SJCRH30 (cell line): ENCODE data around the gene FAXC. TPM values are rescaled to one million over a fixed set of nuclear protein-coding genes. Genes with fewer than 3 reads are reported as not detected.
"Not testable (repeated sequence)": the region's sequence is repeated elsewhere in the genome, so short reads cannot be mapped to it uniquely, and the experiment has no call there.

Experiments
- DNase-seq, 2 experiments: peaks; one replicate each; pipeline ENCODE4 v3.0.0-alpha.2; 2015 to 2020
- H3K27ac ChIP-seq: fragments of 250-450 bp; sonication (Bioruptor Pico); 2 replicates; pipeline ENCODE4 v1.5.1; 2020; ENCODE audit warnings: mild to moderate bottlenecking, moderate library complexity
- H3K27me3 ChIP-seq: fragments of 250-450 bp; sonication (Bioruptor Pico); 2 replicates; pipeline ENCODE4 v1.5.1; 2020; ENCODE audit warnings: mild to moderate bottlenecking, moderate library complexity
- H3K36me3 ChIP-seq: fragments of 250-450 bp; sonication (Bioruptor Pico); 2 replicates; pipeline ENCODE4 v1.5.1; 2020; ENCODE audit warnings: mild to moderate bottlenecking, moderate library complexity
- H3K4me1 ChIP-seq: fragments of 250-450 bp; sonication (Bioruptor Pico); 2 replicates; pipeline ENCODE4 v1.5.1; 2020; ENCODE audit warnings: mild to moderate bottlenecking, moderate library complexity
- H3K4me3 ChIP-seq: fragments of 250-450 bp; sonication (Bioruptor Pico); 2 replicates; pipeline ENCODE4 v1.5.1; 2020; ENCODE audit warnings: mild to moderate bottlenecking, moderate library complexity
- H3K9me3 ChIP-seq: fragments of 250-450 bp; sonication (Bioruptor Pico); replicated peaks from 2 replicates; pipeline ENCODE4 v1.5.1; 2020; ENCODE audit warnings: mild to moderate bottlenecking, moderate library complexity
- total RNA-seq: library from RNA; depleted of rRNA; stranded (reverse); fragments of >200 nt; shearing (Covaris generic); gene quantifications from 2 replicates; pipeline ENCODE4 v1.2.3, GENCODE V29; 2014

The FAXC gene
- total RNA-seq, 1 experiment from 2014 or later = 7.4 TPM

DNA sequence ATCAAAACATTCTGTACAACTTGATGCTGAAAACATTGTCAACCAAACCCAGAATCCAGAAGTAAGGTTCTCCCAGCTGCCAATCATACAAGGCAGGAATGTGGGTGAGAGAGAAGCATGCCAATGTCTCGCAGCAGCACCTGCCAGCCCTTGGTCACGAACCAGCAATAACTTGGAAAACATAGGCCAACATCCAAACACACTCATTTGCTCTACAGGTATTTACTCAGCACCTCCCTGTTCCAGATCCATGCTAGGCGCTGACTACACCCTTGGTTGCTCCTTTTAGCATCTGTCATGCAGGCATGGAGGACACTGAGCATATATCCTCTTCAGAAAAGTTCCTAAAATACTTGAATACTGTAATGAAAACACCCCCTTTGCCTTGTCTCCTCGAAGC lies 63.6 kb downstream of the FAXC start:
- no peaks in the 10 kb centered on the region for H3K36me3 ChIP-seq
- no peak for DNase-seq
- H3K4me1 ChIP-seq = no peaks in the 10 kb centered on the region
- H3K4me3 ChIP-seq = no peak overlapping the region
- H3K9me3 ChIP-seq = no peaks in the 10 kb centered on the region
- no peak overlapping the region for H3K27ac ChIP-seq
- H3K27me3 ChIP-seq = no peaks in the 10 kb centered on the region

DNA sequence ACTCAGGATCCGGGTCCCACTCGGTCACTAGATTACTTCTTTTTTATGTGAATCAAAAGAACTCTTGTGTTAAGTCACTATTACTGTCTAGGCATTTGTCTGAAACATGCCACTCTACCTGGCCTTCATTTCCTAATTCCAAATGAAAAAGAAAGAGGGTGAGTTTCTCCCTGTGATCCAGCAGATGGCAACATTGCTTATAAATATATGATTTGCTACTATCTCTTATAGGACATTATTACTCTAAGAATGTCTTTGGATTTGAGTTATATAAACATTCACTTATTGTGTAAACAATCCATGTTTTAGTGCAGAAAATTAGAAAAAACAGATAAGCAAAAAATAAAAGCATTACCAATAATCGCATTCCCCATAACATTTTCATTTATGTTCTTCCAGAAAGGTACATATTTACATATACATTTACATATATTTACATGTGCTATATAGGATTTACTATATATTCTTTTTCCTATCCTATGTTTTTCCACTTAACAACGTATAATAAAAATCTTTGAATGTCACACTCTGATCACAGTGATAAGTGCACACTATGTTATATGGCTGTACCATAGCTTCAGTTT lies 66.9 kb downstream of the FAXC start:
- H3K27me3 ChIP-seq = no peaks in the 10 kb centered on the region
- no peaks in the 10 kb centered on the region; the same call in 1 of the 2 replicates for H3K4me1 ChIP-seq
- DNase-seq = peak in 1 of 2 experiments; percentile 30
- no peak overlapping the region for H3K4me3 ChIP-seq
- H3K27ac ChIP-seq = no peak overlapping the region
- H3K36me3 ChIP-seq = no peaks in the 10 kb centered on the region
- no peaks in the 10 kb centered on the region for H3K9me3 ChIP-seq

DNA sequence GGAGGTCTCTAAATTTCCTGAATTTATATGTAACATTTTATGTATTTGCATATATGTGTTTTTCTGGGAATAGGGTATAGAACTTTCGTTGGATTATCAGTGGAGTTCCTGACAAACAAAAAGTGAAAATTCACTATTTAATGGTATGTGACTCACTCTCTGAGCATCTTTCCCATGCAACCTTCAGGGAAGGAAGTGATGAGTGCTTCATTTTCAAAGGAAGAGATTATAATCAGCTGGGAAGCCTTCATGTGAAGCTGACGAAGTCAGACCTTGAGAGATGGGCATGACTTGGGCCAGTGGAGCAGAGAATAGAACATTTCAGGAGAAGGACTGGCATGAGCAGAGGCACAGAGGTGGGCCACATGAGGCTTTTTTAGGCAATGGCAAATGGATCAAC lies 72.7 kb downstream of the FAXC start:
- no peaks in the 10 kb centered on the region for H3K9me3 ChIP-seq
- H3K27ac ChIP-seq = no peak overlapping the region
- H3K36me3 ChIP-seq = no peaks in the 10 kb centered on the region
- no peaks in the 10 kb centered on the region; the same call in 1 of the 2 replicates for H3K4me1 ChIP-seq
- no peak for DNase-seq
- no peaks in the 10 kb centered on the region for H3K27me3 ChIP-seq
- no peak overlapping the region for H3K4me3 ChIP-seq

DNA sequence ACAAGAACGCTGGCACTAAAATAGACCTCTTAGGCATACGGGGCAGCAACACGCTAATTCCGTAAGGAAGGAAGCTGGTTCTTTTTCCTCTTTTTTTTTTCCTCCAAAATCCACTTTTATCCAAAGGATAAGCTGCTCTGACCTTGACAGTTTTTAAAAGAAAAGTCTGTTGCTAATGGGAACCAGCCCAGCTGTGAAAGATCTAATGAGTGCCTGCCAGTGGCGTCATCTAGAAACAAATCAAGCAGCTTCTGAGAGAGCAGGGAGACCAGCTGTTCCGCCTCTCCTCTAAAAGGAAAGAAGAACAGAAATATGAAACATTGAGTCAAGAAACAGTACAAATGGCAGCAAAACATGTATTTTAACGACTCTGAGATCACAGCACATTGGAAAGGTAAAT lies 78.6 kb downstream of the FAXC start:
- no peaks in the 10 kb centered on the region for H3K4me1 ChIP-seq
- no peaks in the 10 kb centered on the region for H3K27me3 ChIP-seq
- no peak for DNase-seq
- H3K4me3 ChIP-seq = no peak overlapping the region
- H3K27ac ChIP-seq = no peak overlapping the region
- no peaks in the 10 kb centered on the region for H3K36me3 ChIP-seq
- no peaks in the 10 kb centered on the region for H3K9me3 ChIP-seq

DNA sequence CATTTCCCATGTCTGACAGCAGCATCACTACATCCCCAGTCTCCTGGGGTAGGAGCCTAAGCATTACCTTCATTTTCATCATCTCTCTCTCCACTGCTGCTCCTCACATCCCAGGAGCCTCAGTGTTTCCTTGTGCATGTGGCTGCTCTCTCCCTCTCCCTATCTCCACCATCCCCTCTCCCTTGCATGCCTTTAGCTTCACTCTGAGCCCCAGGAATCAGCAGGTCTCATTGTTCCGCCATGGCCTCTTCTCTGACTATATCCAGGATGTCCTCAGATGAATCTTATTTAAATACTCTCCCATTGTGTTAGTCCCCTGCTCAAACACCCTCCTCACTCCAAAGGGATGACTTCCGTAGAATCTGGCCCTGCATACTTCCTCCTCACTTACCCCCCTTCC lies 79.4 kb downstream of the FAXC start:
- no peaks in the 10 kb centered on the region for H3K27me3 ChIP-seq
- no peaks in the 10 kb centered on the region for H3K36me3 ChIP-seq
- no peak overlapping the region for H3K4me3 ChIP-seq
- no peaks in the 10 kb centered on the region for H3K4me1 ChIP-seq
- H3K9me3 ChIP-seq = no peaks in the 10 kb centered on the region
- no peak overlapping the region for H3K27ac ChIP-seq
- DNase-seq = no peak

DNA sequence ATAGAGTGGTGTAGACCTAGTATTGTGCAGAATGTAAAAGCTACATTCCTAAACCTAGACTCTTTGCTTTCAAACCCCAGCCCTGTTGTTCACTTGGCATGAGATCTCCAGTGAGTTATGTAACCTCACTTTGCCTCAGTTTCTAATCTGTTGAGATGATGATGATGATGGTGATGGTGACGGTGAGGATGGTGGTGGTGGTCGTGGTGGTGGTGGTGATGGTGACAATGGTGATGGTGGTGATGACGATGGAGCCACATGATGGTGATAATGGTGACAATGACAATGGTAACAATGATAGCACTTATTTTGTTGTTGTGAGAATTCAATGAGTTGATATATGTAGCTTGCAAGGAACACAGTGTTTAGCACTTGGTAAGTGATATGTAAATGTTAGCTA lies 80.3 kb downstream of the FAXC start:
- H3K4me1 ChIP-seq = no peaks in the 10 kb centered on the region
- no peak overlapping the region for H3K27ac ChIP-seq
- H3K9me3 ChIP-seq = no peaks in the 10 kb centered on the region
- no peaks in the 10 kb centered on the region for H3K36me3 ChIP-seq
- no peaks in the 10 kb centered on the region for H3K27me3 ChIP-seq
- no peak overlapping the region for H3K4me3 ChIP-seq
- no peak for DNase-seq

DNA sequence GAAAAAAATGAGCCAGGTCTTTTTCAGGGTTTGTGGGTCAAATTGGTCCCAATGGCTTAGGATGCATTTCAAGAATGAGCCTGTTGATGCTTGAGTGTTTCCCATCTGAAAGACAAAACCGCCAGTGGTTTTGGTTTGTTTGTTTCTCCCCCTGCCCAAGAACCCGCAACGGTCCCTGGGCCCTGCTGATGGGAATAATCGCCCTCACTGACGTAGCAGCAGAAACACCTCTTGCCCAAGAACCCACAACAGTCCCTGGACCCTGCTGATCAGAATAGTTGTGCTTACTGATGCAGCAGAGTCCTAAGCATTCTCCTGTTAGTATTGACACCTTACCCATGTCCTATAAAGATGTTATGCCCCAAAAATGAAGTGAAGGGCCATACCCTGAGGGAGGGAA lies 82.5 kb downstream of the FAXC start:
- H3K36me3 ChIP-seq, H3K27ac ChIP-seq, DNase-seq, H3K4me1 ChIP-seq, H3K27me3 ChIP-seq, H3K4me3 ChIP-seq, H3K9me3 ChIP-seq: not testable (repeated sequence)

DNA sequence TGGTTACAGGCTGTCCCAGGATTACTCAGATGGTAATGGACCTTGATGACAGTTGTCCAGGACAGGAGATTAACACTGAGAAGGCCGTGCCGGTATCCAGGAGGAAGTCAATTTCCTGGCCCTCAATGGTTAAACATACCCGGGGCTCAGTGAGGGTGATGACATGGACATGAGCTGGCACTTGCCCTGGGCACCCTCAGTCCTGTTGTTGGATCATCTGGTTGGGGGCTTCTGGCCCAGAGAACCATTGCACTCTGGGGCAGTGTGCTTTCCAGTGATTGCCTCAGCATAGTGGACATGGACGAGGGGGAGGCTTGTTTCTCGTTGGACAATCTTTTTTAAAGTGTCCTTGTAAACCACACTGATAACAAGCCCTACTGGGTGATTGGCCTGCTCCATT lies 84.0 kb downstream of the FAXC start:
- not testable (repeated sequence) for H3K4me1 ChIP-seq, H3K36me3 ChIP-seq, H3K9me3 ChIP-seq, H3K4me3 ChIP-seq, H3K27ac ChIP-seq, H3K27me3 ChIP-seq, DNase-seq

DNA sequence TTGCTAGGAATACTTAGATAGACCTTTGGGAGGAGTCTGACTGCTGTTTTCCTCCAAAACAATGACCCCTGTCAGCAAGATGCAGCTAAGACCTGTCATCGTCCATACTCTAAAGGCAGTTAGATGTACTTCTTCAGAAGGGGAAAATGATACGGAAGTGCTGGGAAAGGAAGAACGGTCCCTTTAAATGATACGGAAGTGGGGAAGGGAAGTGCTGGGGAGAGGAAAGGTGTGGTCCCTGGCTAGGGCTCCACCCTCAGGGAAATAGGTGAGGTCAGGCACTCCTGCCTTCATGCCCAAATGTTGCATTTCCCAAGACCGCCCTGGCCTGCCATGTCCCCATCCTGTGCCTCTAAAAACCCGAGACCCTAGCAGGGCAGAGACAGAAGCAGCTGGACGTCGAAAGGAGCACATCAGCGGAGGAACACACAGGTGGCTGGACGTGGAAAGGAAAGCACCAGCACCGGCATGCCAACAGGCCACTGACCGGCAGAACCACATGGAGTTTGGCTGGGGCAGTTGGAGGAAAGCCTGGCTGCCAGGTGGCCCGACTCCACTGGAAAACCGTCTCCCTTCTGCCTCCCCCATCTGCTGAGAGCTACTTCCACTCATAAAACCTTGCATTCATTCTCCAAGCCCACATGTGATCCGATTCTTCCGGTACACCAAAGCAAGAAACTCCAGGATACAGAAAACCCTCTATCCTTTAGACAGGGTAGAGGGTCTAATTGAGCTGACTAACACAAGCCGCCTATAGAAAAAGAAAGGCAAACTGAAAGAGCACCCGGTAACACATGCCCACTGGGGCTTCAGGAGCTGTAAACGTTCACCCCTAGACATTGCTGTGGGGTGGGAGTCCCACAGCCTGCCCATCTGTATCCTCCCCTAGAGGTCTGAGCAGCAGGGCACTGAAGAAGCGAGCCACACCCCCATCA lies 94.6 kb downstream of the FAXC start:
- no peaks in the 10 kb centered on the region for H3K36me3 ChIP-seq
- no peak overlapping the region for H3K27ac ChIP-seq
- H3K4me3 ChIP-seq = no peak overlapping the region
- no peaks in the 10 kb centered on the region for H3K4me1 ChIP-seq
- no peak for DNase-seq
- H3K9me3 ChIP-seq = no peaks in the 10 kb centered on the region
- H3K27me3 ChIP-seq = no peaks in the 10 kb centered on the region

DNA sequence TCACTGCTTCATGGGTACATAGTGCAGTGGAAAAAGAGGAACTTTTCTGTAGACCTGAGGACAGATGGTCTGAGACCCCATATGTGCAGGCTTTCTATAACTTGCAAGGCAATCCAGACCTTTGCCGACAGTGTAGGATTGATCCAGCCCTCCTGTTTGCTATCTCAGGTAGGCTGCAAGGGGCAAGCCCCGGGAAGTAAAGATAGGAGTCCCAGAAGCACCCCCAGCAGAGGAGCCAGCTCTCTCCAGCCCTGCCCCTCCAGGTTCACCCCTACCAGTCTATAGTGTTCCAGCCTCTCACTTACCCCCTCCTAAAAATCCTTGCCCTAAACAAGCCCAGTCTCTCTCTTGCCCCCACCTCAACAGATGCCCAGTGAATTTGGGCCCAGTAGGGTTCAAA lies 96.2 kb downstream of the FAXC start:
- Histone ChIP-seq H3K4me1 (no peaks in the 10 kb centered on the region), H3K4me3 (no peak overlapping the region), H3K27me3 (no peaks in the 10 kb centered on the region), H3K27ac (no peak overlapping the region), H3K36me3 (no peaks in the 10 kb centered on the region), H3K9me3 (no peaks in the 10 kb centered on the region)
- no peak for DNase-seq

DNA sequence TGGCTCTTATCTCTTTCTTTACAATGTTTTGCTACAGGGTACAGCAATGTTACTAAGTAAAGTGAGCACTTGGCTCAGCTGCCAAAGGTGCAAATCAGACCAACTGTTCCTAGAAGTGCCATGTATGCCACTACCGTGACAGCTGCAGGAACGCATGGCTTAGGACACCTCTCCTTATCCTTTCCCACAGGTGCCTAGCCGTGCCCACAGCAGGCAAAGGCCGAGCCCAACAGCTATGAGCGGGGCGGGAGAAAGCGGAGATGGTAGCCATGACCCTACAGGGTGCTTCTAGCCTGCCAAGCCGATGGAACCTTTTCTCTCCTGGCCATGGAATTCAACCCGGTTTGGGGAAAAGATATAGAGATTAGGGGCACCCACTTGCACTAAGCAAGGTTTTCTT lies 97.1 kb downstream of the FAXC start:
- Histone ChIP-seq H3K4me3 (no peak overlapping the region), H3K4me1 (no peaks in the 10 kb centered on the region), H3K9me3 (no peaks in the 10 kb centered on the region), H3K36me3 (no peaks in the 10 kb centered on the region), H3K27ac (no peak overlapping the region), H3K27me3 (no peaks in the 10 kb centered on the region)
- DNase-seq = no peak

DNA sequence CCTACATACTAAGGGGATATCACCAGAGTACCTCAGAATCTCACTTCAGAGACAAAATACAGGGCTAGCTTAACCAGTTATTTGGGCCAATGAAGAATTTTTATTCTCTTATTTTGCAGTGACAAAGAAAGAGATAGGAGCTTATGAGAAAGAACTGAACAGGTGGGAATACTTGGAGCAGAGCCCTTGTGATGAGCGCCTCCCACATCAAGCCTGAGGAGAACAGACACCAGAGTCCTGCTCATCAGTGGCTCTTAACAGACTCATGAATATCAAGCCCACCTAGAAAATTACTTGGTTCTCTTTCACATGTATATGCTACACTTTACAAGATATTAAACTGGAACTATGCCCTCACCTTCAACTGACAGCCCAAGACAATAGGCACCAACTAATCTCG lies 99.0 kb downstream of the FAXC start:
- Histone ChIP-seq H3K36me3 (no peaks in the 10 kb centered on the region), H3K27ac (no peak overlapping the region), H3K4me1 (no peaks in the 10 kb centered on the region), H3K9me3 (no peaks in the 10 kb centered on the region), H3K27me3 (no peaks in the 10 kb centered on the region), H3K4me3 (no peak overlapping the region)
- no peak for DNase-seq

DNA sequence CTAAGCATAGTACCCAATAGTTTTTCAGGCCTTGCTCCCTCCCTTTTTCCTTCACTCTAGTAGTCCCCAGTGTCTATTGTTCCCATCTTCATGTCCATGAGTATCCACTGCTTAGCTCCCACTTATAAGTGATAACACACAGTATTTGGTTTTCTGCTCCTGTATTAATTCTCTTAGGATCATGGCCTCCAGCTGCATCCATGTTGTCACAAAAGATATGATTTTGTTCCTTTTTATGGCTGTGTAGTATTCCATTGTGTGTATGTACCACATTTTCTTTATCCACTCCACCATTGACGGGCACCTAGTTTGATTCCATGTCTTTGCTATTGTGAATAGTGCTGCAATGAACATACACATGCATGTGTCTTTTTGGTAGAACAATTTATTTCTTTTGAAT lies 102.9 kb downstream of the FAXC start:
- no peaks in the 10 kb centered on the region for H3K27me3 ChIP-seq
- H3K36me3 ChIP-seq = no peaks in the 10 kb centered on the region
- H3K27ac ChIP-seq = no peak overlapping the region
- no peak for DNase-seq
- H3K9me3 ChIP-seq = no peaks in the 10 kb centered on the region
- no peak overlapping the region for H3K4me3 ChIP-seq
- no peaks in the 10 kb centered on the region for H3K4me1 ChIP-seq

DNA sequence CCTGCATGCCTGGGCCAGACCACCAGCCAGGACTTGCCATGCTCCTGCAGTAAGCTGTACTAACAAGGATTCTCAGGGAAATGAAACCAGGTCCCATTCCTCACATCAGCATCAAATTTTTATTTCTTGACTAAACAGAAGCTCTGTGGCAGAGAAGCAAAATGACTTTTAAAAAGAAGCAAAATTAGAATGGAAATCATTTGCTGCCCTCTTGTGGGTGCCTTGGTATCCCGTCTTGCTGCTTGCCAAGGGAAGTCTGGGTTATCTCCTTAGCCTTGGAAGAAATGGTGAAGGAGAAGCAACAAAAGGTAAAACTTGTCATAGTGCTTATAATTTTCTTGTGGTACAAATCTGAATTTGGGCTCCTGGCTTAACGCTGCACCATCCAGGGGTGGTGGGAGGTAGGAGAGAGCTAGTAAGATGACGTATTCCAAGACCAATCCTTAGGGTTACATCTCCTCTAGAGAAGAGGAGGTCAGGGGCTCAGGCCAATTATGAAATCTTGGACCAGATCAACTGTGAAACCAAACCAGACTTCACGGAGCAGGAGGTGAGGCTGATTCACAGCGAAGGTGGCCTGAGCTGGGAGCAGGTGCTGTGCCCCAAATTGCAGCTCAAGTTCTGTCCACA lies 107.5 kb downstream of the FAXC start:
- DNase-seq = peak; percentile 8 to 44
- Histone ChIP-seq H3K4me3 (no peak overlapping the region), H3K36me3 (no peaks in the 10 kb centered on the region), H3K27ac (no peak overlapping the region), H3K9me3 (no peaks in the 10 kb centered on the region), H3K4me1 (no peaks in the 10 kb centered on the region), H3K27me3 (no peaks in the 10 kb centered on the region)

DNA sequence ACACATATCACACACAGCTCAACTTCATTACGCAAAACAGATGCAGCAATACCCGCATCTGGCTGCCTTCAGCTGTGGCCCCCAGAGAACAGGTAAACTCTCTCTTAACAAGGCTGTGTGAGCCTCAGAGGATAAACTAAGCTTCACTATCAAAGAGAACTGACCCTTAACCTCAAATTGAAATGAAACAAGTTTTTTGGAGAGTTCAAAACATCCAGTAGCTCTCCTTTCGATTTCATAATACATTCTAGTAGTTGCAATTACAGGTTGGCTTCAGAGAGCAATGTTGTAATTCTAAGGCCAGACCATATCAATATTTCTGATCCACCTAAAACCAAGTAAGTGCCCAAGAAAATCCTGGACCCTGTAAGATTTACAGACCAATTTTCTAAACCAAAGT lies 113.5 kb downstream of the FAXC start:
- Histone ChIP-seq H3K27me3 (0 out of 2 replicates have a peak, but pooled peaks cover 3% of the 10 kb centered on the region), H3K4me3 (no peak overlapping the region), H3K36me3 (no peaks in the 10 kb centered on the region), H3K4me1 (no peaks in the 10 kb centered on the region), H3K9me3 (no peaks in the 10 kb centered on the region), H3K27ac (no peak overlapping the region)
- DNase-seq = no peak
